ENCODE measurements around the gene GAS2.

- TF ChIP-seq POLR2A (IDR thresholded peaks at IDR 0.05) (no peak), CTCF (IDR thresholded peaks at IDR 0.05) (no peak)
These were observed 37.2 kb downstream of the GAS2 start for GRCh38 chr11:22703591-22703990.

Data from right lobe of liver (tissue), 4 donors.